ENCODE data around the gene RHAG. TPM values are rescaled to one million over a fixed set of nuclear protein-coding genes. Genes with fewer than 3 reads are reported as not detected.

Gene RHAG
- polyA plus RNA-seq, 3 donors, result not detected

- Histone ChIP-seq H3K4me2 (replicated peaks; ENCODE audit: extremely low read depth, low read length, poor library complexity, severe bottlenecking) (no peak overlapping the region), H3K36me3 (replicated peaks in 1 of 2; ENCODE audit: control insufficient read depth in 1 of 2, insufficient read depth in 2 of 2, low read length in 2 of 2) (no peaks in the 10 kb centered on the region), H3K79me2 (ENCODE audit: insufficient read depth, low read length) (no peaks in the 10 kb centered on the region), H3K27ac (ENCODE audit: low read depth in 1 of 2, low read length in 2 of 2) (no peak overlapping the region), H4K20me1 (ENCODE audit: insufficient read depth, low read length) (no peaks in the 10 kb centered on the region), H3K9me3 (replicated peaks in 1 of 2; ENCODE audit: control insufficient read depth in 1 of 2, insufficient read depth in 1 of 2, low read length in 2 of 2) (no peaks in the 10 kb centered on the region), H3K9ac (ENCODE audit: insufficient read depth, low read length, poor library complexity, severe bottlenecking) (no peak overlapping the region), H3K4me3 (replicated peaks in 1 of 3; ENCODE audit: low read depth in 2 of 3, low read length in 3 of 3) (no peak overlapping the region), H3K4me1 (ENCODE audit: control insufficient read depth in 1 of 2, insufficient read depth in 2 of 2, low read length in 2 of 2) (no peaks in the 10 kb centered on the region), H3K27me3 (ENCODE audit: control insufficient read depth in 2 of 2, insufficient read depth in 2 of 2, low read length in 2 of 2) (no peaks in the 10 kb centered on the region), H2AFZ (ENCODE audit: insufficient read depth, low read depth, low read length, poor library complexity, severe bottlenecking) (no peak overlapping the region)
- H3K4me3 Mint-ChIP-seq, result no peak overlapping the region
- intact Hi-C loops (cut with micrococcal nuclease), result no loop called here
- peaks cover 0 to 3% (median 0%) of the 10 kb centered on the region in 7 donors for H3K9me3 Mint-ChIP-seq
- no peaks in the 10 kb centered on the region for H3K36me3 Mint-ChIP-seq
- no peak for DNase-seq
- no peak overlapping the region for H3K27ac Mint-ChIP-seq
- H3K27me3 Mint-ChIP-seq (ENCODE audit: low read depth in 3 of 3), result no peaks in the 10 kb centered on the region
- TF ChIP-seq CTCF (IDR thresholded peaks at IDR 0.05), result no peak
- no peaks in the 10 kb centered on the region for H3K4me1 Mint-ChIP-seq
These were observed 11.4 kb upstream of the RHAG start for GRCh38 chr6:49648036-49648435.

- Mint-ChIP-seq H3K27ac (no peak overlapping the region), H3K27me3 (ENCODE audit: low read depth in 3 of 3) (no peaks in the 10 kb centered on the region), H3K4me1 (no peaks in the 10 kb centered on the region), H3K36me3 (no peaks in the 10 kb centered on the region), H3K9me3 (peaks cover 0 to 3% (median 0%) of the 10 kb centered on the region in 7 donors), H3K4me3 (no peak overlapping the region)
- Histone ChIP-seq H3K4me3 (replicated peaks in 1 of 3; ENCODE audit: low read depth in 2 of 3, low read length in 3 of 3) (no peak overlapping the region), H4K20me1 (ENCODE audit: insufficient read depth, low read length) (no peaks in the 10 kb centered on the region), H3K27ac (ENCODE audit: low read depth in 1 of 2, low read length in 2 of 2) (no peak overlapping the region), H3K36me3 (replicated peaks in 1 of 2; ENCODE audit: control insufficient read depth in 1 of 2, insufficient read depth in 2 of 2, low read length in 2 of 2) (no peaks in the 10 kb centered on the region), H3K9me3 (replicated peaks in 1 of 2; ENCODE audit: control insufficient read depth in 1 of 2, insufficient read depth in 1 of 2, low read length in 2 of 2) (no peaks in the 10 kb centered on the region), H2AFZ (ENCODE audit: insufficient read depth, low read depth, low read length, poor library complexity, severe bottlenecking) (no peak overlapping the region), H3K27me3 (ENCODE audit: control insufficient read depth in 2 of 2, insufficient read depth in 2 of 2, low read length in 2 of 2) (no peaks in the 10 kb centered on the region), H3K4me2 (replicated peaks; ENCODE audit: extremely low read depth, low read length, poor library complexity, severe bottlenecking) (no peak overlapping the region), H3K4me1 (ENCODE audit: control insufficient read depth in 1 of 2, insufficient read depth in 2 of 2, low read length in 2 of 2) (no peaks in the 10 kb centered on the region), H3K79me2 (ENCODE audit: insufficient read depth, low read length) (no peaks in the 10 kb centered on the region), H3K9ac (ENCODE audit: insufficient read depth, low read length, poor library complexity, severe bottlenecking) (no peak overlapping the region)
- TF ChIP-seq CTCF (IDR thresholded peaks at IDR 0.05), result no peak
- no peak for DNase-seq
- 60% methylated on average over 1 of the region's 2 CpGs for WGBS (ENCODE audit: insufficient coverage)
- intact Hi-C loops (cut with micrococcal nuclease), result no loop called here
These were observed 10.8 kb upstream of the RHAG start for GRCh38 chr6:49647476-49647875.
